Loucy (cell line): ENCODE results near the gene AQP1.

Experiments
- EZH2phosphoT487 ChIP-seq: fragments of 200-600 bp; IDR thresholded peaks from 2 replicates; pipeline ENCODE4 v1.6.1; 2018; ENCODE audit warnings: antibody characterized with exemption, mild to moderate bottlenecking, moderate library complexity, borderline replicate concordance
- TF ChIP-seq, protein P1 (sequence below): fragments of 200-600 bp; sonication (generic); conservative IDR thresholded peaks from 2 replicates; pipeline ENCODE4 v1.5.1; 2014; ENCODE audit warnings: mild to moderate bottlenecking, antibody characterized with exemption, low read length

DNA sequence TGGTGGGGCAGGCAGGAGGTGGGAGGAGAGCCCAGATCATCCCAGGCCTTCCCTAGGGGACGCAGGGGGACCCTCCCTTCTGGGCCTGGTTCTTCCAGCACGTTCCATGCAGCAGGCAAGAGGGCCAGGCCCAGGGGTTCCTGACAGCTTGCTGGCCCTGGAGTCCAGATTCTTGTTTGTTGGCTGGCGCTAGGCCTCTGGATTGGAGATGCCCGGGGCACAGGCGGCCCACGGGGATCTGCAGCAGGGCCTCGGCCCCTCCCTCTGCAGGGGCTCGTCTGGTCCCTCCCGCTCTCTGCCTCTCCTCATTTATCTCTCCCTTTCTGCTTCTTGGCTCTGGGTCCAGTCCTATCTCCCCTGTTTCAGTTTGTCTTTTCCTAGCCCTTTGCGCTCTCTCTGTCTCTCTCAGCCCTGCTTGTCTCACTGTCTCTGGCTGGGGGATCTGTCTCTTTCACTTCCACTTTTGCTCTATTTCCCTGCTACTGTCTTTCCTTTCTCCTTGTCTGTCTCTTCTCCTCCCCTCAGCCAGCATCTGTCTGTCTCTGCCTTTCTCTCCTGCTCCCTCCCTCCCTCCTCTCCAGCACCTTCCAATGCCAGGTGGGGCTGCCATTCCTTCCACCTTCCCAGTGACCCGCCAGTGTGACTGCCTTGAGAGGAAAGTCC lies 1.1 kb upstream of the AQP1 start:
- TF ChIP-seq, protein P1, sequence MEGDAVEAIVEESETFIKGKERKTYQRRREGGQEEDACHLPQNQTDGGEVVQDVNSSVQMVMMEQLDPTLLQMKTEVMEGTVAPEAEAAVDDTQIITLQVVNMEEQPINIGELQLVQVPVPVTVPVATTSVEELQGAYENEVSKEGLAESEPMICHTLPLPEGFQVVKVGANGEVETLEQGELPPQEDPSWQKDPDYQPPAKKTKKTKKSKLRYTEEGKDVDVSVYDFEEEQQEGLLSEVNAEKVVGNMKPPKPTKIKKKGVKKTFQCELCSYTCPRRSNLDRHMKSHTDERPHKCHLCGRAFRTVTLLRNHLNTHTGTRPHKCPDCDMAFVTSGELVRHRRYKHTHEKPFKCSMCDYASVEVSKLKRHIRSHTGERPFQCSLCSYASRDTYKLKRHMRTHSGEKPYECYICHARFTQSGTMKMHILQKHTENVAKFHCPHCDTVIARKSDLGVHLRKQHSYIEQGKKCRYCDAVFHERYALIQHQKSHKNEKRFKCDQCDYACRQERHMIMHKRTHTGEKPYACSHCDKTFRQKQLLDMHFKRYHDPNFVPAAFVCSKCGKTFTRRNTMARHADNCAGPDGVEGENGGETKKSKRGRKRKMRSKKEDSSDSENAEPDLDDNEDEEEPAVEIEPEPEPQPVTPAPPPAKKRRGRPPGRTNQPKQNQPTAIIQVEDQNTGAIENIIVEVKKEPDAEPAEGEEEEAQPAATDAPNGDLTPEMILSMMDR: no peak
- TF ChIP-seq EZH2phosphoT487: no peak
